ENCODE measurements around the gene MOSMO.
"Not testable (repeated sequence)": the region's sequence is repeated elsewhere in the genome, so short reads cannot be mapped to it uniquely, and the experiment has no call there.

MOSMO gene

GRCh38 chr16:22003195-22003594 lies 4.7 kb upstream of the MOSMO start:
- DNase-seq (ENCODE audit: low spot score), result no peak

- DNase-seq (ENCODE audit: low spot score), result no peak
These were observed 3.6 kb upstream of the MOSMO start for GRCh38 chr16:22004341-22004740.

DNA sequence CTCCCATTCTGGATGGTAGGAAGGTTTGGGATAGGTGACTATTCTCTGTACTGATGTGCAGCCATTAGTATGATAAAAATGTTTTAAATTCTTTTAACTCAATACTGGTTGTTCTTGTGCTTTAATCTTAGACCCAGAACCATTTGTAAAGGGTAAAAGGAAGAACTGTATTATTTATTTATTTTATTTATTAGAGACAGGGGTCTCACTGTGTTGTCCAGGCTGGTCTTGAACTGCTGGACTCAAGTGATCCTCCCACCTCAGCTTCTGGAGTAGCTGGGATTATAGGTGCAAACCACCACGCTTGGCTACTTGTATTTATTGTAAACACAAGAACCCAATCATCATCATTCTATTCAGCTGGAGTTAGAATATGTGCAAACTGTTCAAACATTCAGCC lies 2.2 kb upstream of the MOSMO start:
- no peak for DNase-seq (ENCODE audit: low spot score)

GRCh38 chr16:22006636-22007035 lies 1.3 kb upstream of the MOSMO start:
- DNase-seq (ENCODE audit: low spot score), result no peak

DNA sequence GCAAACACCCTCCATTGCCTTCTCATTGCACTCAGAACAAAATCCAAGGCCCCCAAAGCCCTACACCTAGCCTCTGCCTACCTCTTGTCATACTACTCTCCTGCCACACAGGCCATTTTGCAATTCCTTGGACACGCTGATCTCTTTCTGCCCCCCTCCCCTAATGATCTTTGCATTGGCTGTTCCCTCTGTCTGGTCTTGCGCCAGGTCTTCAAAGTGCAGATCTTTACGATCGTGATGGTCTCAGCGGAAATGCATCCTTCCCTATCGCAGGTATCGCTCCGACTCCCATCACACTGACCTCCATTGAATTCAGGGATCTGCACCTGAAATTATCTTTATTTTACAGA lies 777 bp upstream of the MOSMO start:
- DNase-seq (ENCODE audit: low spot score), result no peak

DNA sequence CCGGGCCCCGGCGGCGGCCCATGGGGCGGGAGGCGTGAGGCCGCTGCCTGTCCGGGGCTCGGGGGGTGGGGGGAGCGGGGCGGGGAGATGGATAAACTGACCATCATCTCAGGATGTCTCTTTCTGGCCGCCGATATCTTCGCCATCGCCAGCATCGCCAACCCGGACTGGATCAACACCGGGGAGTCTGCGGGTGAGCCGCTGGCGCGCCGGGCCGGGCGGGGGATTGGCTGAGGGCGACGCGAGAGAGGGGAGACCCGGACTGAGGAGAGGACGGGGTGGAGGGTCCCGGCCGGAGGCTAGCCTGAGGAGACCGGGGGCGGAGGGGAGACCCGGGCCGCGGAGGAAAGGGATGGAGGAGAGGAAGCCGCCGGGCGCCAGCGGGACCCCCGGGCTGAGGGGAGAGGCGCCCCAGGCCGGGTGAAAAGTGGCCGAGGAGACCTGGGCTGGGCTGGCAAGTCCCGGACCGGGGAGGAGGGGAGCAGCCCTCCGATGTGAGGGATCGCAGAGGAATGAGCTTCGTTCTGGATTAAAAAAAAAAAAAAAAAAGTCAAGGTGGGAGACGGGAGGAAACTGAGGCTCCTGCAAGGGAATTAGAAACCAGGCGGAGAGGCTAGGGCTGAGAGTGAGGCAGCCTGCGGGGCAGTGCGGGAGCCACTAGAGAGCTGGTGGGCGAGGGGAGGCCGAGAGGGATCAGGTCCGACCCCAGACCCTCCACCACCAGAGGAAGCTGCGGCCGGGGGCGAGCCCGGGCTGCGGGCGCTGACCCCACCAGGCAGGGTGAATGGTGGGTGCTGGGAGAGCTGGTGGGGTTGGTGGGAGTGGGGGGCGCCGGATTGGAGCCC lies 526 bp downstream of the MOSMO start:
- DNase-seq (ENCODE audit: low spot score), result peak; percentile 40

- DNase-seq (ENCODE audit: low spot score), result no peak
These were observed 3.0 kb downstream of the MOSMO start for GRCh38 chr16:22010902-22011301.

- DNase-seq (ENCODE audit: low spot score), result no peak
These were observed 4.3 kb downstream of the MOSMO start for GRCh38 chr16:22012241-22012640.

GRCh38 chr16:22013486-22013885 lies 5.6 kb downstream of the MOSMO start:
- DNase-seq (ENCODE audit: low spot score), result no peak

DNA sequence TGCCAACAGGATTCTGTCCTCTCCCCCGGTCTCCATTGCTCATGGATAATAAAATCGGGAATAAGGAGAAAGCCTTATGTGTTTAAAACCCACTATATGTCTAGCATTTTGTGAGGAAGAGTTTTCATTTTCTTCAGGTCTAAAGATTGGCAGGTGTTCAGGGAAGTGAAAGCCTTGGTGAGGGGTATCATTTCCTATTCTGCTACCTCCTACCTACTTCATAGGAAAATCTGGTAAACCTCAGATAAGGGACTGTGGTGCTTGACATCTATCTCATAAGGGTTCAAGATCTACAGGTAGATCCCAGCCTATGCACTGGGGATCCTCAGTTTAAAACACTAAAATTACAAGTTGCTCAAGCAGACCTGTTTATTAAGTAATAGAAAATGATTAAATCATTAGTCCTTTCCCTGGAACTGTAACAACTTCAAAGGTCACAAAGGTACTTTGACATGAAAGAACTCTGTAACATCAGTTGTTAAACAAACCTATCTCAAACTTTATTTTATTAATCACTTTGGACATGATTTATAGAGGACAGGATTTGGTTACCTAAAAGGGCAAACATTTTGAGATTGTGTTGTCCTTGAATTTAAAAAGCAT lies 6.5 kb downstream of the MOSMO start:
- peak; percentile 62 for DNase-seq (ENCODE audit: low spot score)

GRCh38 chr16:22016927-22017326 lies 9.0 kb downstream of the MOSMO start:
- DNase-seq (ENCODE audit: low spot score), result no peak

GRCh38 chr16:22018559-22018958 lies 10.6 kb downstream of the MOSMO start:
- no peak for DNase-seq (ENCODE audit: low spot score)

- no peak for DNase-seq (ENCODE audit: low spot score)
These were observed 14.2 kb downstream of the MOSMO start for GRCh38 chr16:22022151-22022550.

- DNase-seq (ENCODE audit: low spot score), result no peak
These were observed 15.6 kb downstream of the MOSMO start for GRCh38 chr16:22023505-22023904.

DNA sequence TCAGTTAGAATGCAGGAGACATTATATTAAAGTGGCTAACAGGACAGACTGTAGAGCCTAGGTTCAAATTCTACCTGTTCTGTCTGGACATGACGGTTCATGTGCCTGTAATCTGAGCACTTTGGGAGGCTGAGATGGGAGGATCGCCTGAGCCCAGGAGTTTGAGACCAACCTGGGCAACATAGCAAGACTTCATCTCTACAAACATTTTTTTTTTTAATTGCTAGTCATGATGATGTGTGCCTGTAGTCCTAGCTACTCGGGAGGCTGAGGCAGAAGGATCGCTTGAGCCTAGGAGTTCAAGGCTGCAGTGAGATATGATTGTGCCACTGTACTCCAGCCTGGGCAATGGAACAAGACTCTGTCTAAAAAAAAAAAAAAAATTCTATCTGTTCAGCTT lies 16.9 kb downstream of the MOSMO start:
- not testable (repeated sequence) for DNase-seq (ENCODE audit: low spot score)

GRCh38 chr16:22027633-22028032 lies 19.7 kb downstream of the MOSMO start:
- no peak for DNase-seq (ENCODE audit: low spot score)

DNA sequence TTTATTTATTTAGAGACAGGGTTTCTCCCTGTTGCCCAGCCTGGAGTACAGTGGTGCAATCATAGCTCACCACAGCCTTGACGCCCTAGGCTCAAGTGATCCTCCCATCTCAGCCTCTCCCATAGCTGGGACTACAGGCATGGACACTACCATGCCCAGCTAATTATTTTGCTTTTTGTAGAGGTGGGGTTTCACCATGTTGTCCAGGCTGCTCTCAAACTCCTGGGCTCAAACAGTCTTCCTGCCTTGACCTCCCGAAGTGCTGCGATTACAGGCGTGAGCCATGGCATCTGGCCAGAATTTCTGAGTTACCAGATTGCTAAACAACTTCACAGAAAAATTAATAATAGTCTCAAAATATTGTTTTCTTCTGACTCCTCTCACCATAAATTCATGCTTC lies 21.7 kb downstream of the MOSMO start:
- DNase-seq (ENCODE audit: low spot score), result no peak

DNA sequence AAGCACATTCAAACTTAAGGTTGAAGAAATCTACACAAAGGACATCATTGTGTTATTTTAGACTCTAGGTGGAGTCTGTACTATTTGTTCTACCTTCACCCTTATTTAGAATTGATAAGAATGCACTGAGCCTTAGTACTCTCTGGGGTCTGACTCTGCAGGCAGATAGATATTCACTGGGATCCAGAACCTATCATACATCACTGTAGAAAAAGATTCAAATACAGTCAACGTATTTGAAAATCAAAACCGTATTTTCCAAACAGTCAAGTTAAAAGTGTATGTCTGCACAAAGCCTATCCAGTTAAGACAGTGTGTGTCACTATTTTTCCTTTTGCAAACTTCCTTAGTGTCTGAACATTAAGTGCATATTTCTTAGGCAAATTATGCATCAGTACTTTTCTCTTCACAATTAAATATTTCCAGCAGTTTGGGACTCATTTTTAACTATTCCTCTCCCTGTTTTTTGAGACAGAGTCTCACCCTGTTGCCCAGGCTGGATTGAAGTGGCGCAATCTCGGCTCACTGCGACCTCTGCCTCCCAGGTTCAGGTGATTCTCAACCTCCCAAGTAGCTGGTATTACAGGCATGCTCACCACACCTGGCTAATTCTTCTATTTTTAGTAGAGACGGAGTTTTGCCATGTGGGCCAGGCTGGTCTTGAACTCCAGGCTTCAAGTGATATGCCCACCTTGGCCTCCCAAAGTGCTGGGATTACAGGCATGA lies 22.3 kb downstream of the MOSMO start:
- DNase-seq (ENCODE audit: low spot score), result no peak

- DNase-seq (ENCODE audit: low spot score), result no peak
These were observed 23.7 kb downstream of the MOSMO start for GRCh38 chr16:22031483-22032083.

DNA sequence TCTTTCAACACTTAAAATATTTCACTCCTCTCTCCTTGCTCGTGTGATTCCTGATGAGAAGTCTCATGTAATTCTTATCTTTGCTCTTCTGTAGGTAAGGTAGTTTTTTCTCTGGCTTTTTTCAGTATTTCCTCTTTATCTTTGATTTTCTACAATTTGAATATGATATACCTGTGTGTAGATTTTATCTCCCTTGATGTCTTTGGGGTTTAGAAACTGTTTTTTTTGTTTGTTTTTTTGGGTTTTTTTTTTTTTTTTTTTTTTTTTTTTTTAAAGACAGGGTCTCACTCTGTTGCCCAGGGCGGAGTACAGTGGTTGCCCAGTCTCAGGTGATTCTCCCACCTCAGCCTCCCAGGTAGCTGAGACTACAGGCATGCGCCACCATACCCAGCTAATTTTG lies 26.6 kb downstream of the MOSMO start:
- no peak for DNase-seq (ENCODE audit: low spot score)

- no peak for DNase-seq (ENCODE audit: low spot score)
These were observed 27.2 kb downstream of the MOSMO start for GRCh38 chr16:22035153-22035552.

- not testable (repeated sequence) for DNase-seq (ENCODE audit: low spot score)
These were observed 36.0 kb downstream of the MOSMO start for GRCh38 chr16:22043882-22044281.

- DNase-seq (ENCODE audit: low spot score), result not testable (repeated sequence)
These were observed 38.0 kb downstream of the MOSMO start for GRCh38 chr16:22045888-22046287.

Measured in germinal center (tissue), 1 donor.